ENCODE results near the gene MAB21L2. TPM values are rescaled to one million over a fixed set of nuclear protein-coding genes. Genes with fewer than 3 reads are reported as not detected.

MAB21L2 gene
- total and polyA plus RNA-seq, 4 donors = 0.01 to 0.09 (median 0.04) TPM; not detected in 1

DNA sequence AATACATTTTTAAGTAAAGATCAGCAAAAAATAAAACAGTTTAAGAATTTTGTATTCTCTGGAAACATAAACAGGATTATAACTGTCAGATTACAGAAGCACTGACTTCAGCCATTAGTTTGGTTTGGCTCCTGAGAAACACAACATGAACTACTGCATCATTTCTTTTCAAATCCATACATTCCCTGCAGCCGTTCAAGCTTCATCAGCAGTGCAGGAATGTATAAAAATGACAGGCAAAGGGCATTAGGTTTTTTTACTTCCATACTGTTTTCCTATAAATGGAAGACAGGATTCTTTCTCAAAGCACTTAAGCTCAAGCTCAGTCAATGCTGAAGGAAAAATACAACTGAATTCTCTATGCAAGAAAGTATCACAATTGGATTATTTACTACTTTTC is 4.2 kb upstream of the MAB21L2 start:
- Histone ChIP-seq H3K9me3 (ENCODE audit: control insufficient read depth in 4 of 4, insufficient read depth in 3 of 4, low read length in 3 of 4) (peaks cover 0 to 3% (median 0%) of the 10 kb centered on the region in 4 donors), H3K27me3 (ENCODE audit: control insufficient read depth in 3 of 3, insufficient read depth in 3 of 3, low read length in 2 of 3) (peaks cover 0 to 49% (median 44%) of the 10 kb centered on the region in 3 donors), H3K27ac (ENCODE audit: low read depth in 1 of 2, low read length in 1 of 2) (no peak overlapping the region), H3K9ac (ENCODE audit: insufficient read depth in 1 of 2, low read length in 2 of 2) (no peak overlapping the region), H3K4me3 (no peak overlapping the region), H3K36me3 (ENCODE audit: control insufficient read depth in 4 of 4, insufficient read depth in 4 of 4, low read length in 4 of 4) (no peaks in the 10 kb centered on the region), H3K4me1 (ENCODE audit: control insufficient read depth in 5 of 5, insufficient read depth in 5 of 5, low read length in 5 of 5) (peaks cover 0 to 19% (median 0%) of the 10 kb centered on the region in 5 donors)
- DNase-seq (peak in 1 of 3 donors; percentile 9), ATAC-seq (ENCODE audit: insufficient read depth, low FRiP score) (no peak)
- TF ChIP-seq, protein P1, sequence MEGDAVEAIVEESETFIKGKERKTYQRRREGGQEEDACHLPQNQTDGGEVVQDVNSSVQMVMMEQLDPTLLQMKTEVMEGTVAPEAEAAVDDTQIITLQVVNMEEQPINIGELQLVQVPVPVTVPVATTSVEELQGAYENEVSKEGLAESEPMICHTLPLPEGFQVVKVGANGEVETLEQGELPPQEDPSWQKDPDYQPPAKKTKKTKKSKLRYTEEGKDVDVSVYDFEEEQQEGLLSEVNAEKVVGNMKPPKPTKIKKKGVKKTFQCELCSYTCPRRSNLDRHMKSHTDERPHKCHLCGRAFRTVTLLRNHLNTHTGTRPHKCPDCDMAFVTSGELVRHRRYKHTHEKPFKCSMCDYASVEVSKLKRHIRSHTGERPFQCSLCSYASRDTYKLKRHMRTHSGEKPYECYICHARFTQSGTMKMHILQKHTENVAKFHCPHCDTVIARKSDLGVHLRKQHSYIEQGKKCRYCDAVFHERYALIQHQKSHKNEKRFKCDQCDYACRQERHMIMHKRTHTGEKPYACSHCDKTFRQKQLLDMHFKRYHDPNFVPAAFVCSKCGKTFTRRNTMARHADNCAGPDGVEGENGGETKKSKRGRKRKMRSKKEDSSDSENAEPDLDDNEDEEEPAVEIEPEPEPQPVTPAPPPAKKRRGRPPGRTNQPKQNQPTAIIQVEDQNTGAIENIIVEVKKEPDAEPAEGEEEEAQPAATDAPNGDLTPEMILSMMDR (IDR thresholded peaks at IDR 0.05; ENCODE audit: control extremely low read depth, extremely low read depth) = no peak
- 88 to 98% methylated on average over 1 of the region's 1 CpG for WGBS, 2 donors

DNA sequence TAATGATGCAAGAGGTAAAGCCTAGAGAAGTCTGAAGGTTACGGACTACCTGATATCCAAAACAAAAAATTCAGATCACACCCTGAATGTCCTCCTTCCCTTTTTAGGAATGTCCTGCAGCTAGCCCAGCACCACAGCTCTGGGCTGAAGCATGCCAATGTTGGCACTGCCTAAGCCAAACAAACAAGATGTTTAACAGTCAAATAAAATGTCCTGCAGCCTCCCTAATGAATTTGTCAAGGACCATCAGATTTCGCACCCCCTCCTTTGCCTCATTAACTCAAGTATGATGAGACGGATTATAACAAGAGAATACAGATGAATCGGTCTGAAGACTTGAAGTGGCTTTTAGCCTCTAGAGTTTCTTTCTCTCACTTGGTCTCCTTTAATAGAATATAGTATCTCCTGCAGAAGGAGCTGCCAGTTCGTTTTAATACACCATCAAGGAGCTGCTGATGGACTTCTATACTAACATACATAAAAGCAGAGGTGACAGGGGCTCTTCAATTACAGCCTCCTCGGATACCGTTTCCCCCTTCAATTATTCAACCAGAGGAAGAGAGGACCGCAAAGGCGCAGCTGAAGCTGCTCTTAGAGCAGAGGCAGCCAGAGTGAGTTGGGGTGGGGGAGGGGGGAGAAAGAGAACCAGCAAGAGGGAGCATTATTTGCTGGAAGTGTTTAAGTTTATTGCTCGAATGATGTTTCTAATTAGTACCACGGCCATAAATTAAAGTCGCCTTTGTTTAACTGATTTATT is 3.0 kb upstream of the MAB21L2 start:
- H3K9me3 ChIP-seq (ENCODE audit: control insufficient read depth in 4 of 4, insufficient read depth in 3 of 4, low read length in 3 of 4) = peaks cover 0 to 6% (median 0%) of the 10 kb centered on the region in 4 donors
- H3K4me3 ChIP-seq = no peak overlapping the region
- WGBS, 2 donors = 84 to 85% methylated on average over 12 of the region's 12 CpGs
- H3K36me3 ChIP-seq (ENCODE audit: control insufficient read depth in 4 of 4, insufficient read depth in 4 of 4, low read length in 4 of 4) = no peaks in the 10 kb centered on the region
- no peak for ATAC-seq (ENCODE audit: insufficient read depth, low FRiP score)
- peaks cover 0 to 30% (median 3%) of the 10 kb centered on the region in 5 donors for H3K4me1 ChIP-seq (ENCODE audit: control insufficient read depth in 5 of 5, insufficient read depth in 5 of 5, low read length in 5 of 5)
- TF ChIP-seq, protein P1 (IDR thresholded peaks at IDR 0.05; ENCODE audit: control extremely low read depth, extremely low read depth) = no peak
- no peak overlapping the region for H3K27ac ChIP-seq (ENCODE audit: low read depth in 1 of 2, low read length in 1 of 2)
- H3K9ac ChIP-seq (ENCODE audit: insufficient read depth in 1 of 2, low read length in 2 of 2) = no peak overlapping the region
- peak; percentile 26 to 53 (median 43) for DNase-seq
- H3K27me3 ChIP-seq (ENCODE audit: control insufficient read depth in 3 of 3, insufficient read depth in 3 of 3, low read length in 2 of 3) = peaks cover 0 to 60% (median 56%) of the 10 kb centered on the region in 3 donors

DNA sequence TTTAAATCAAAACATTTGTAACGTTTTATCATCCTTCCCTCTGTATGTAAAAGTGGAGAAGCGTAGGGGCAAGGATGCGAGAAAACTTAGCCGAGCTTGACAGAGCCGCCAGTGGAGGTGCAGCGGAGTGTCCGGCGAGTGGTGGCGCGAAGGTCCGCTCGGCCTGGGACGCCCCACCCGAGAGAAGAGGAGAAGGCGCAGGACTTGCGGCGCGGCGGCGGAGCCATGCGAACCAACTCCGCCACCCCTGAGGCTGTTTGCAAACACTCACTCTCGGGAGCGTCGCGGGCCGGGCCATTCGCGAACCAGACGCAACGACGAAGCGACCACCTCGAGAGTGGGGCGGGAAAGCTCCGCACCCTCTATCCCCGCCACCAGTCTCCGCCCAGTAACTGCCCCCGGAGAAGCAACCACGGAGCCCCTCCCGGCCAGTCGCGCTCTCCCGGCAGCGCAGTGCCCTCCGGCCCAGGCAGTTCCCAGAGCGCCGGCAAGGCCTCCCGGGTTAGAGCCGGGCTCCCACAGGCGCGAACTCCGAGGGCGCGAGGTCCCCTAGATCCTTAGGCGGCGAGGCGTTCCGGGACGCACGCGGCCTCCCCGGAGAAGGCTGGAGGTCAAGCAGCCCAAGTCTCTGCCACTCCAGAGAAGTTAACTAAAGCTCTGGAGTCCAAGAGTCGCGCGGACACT is 2.3 kb upstream of the MAB21L2 start:
- peaks cover 0 to 68% (median 63%) of the 10 kb centered on the region in 3 donors for H3K27me3 ChIP-seq (ENCODE audit: control insufficient read depth in 3 of 3, insufficient read depth in 3 of 3, low read length in 2 of 3)
- H3K9ac ChIP-seq (ENCODE audit: insufficient read depth in 1 of 2, low read length in 2 of 2) = no peak overlapping the region
- H3K36me3 ChIP-seq (ENCODE audit: control insufficient read depth in 4 of 4, insufficient read depth in 4 of 4, low read length in 4 of 4) = no peaks in the 10 kb centered on the region
- H3K4me3 ChIP-seq = peak overlapping the region; percentile 14
- peaks cover 0 to 6% (median 0%) of the 10 kb centered on the region in 4 donors for H3K9me3 ChIP-seq (ENCODE audit: control insufficient read depth in 4 of 4, insufficient read depth in 3 of 4, low read length in 3 of 4)
- ATAC-seq (ENCODE audit: insufficient read depth, low FRiP score) (no peak), DNase-seq (peak; percentile 56 to 58 (median 57))
- TF ChIP-seq, protein P1 (IDR thresholded peaks at IDR 0.05; ENCODE audit: control extremely low read depth, extremely low read depth) = no peak
- WGBS, 2 donors = 69 to 74% methylated on average over 66 of the region's 66 CpGs
- H3K4me1 ChIP-seq (ENCODE audit: control insufficient read depth in 5 of 5, insufficient read depth in 5 of 5, low read length in 5 of 5) = peaks cover 0 to 32% (median 4%) of the 10 kb centered on the region in 5 donors
- no peak overlapping the region for H3K27ac ChIP-seq (ENCODE audit: low read depth in 1 of 2, low read length in 1 of 2)

Measured in lung (tissue), 12 donors.